ENCODE data around the gene ARIH2.
A peak's percentile ranks its signal among the peaks of the same experiment; 100 is the strongest.

ARIH2 gene

GRCh38 chr3:49028673-49029562 lies 110.3 kb downstream of the ARIH2 start, which contains the start of gene IMPDH2:
TSS of gene IMPDH2 (minus strand) at chr3:49029398. CDS start at chr3:49029350, 48 bp downstream.
- H3K36me3 ChIP-seq (ENCODE audit: control insufficient read depth, insufficient read depth, low read length), result peaks cover 88% of the 10 kb centered on the region
- H3K27ac ChIP-seq (ENCODE audit: low read depth, low read length, severe bottlenecking), result peak within 1 kb of the TSS; percentile 77
- WGBS, 2 experiments (ENCODE audit: insufficient coverage in 2 of 2), result 7 to 11% methylated on average over 49 to 53 of the region's 55 CpGs
- peak within 1 kb of the TSS; percentile 58 for H3K4me3 ChIP-seq (ENCODE audit: extremely low read depth, insufficient read depth, low read length, poor library complexity, severe bottlenecking)
- H3K9me3 ChIP-seq (ENCODE audit: control insufficient read depth, low read length), result no peaks in the 10 kb centered on the region
- no peaks in the 10 kb centered on the region for H3K4me1 ChIP-seq (ENCODE audit: control insufficient read depth, insufficient read depth, low read length, poor library complexity, severe bottlenecking)

GRCh38 chr3:49029563-49029884 lies 110.9 kb downstream of the ARIH2 start:
- Histone ChIP-seq H3K4me1 (ENCODE audit: control insufficient read depth, insufficient read depth, low read length, poor library complexity, severe bottlenecking) (no peaks in the 10 kb centered on the region), H3K27ac (ENCODE audit: low read depth, low read length, severe bottlenecking) (peak overlapping the region; percentile 55), H3K9me3 (ENCODE audit: control insufficient read depth, low read length) (no peaks in the 10 kb centered on the region), H3K4me3 (ENCODE audit: extremely low read depth, insufficient read depth, low read length, poor library complexity, severe bottlenecking) (no peak overlapping the region), H3K36me3 (ENCODE audit: control insufficient read depth, insufficient read depth, low read length) (peaks cover 87% of the 10 kb centered on the region)
- 0 to 7% methylated on average over 2 of the region's 7 CpGs for WGBS, 2 experiments (ENCODE audit: insufficient coverage in 2 of 2)

GRCh38 chr3:49030321-49030720 lies 111.7 kb downstream of the ARIH2 start:
- no peak overlapping the region for H3K27ac ChIP-seq (ENCODE audit: low read depth, low read length, severe bottlenecking)
- H3K4me1 ChIP-seq (ENCODE audit: control insufficient read depth, insufficient read depth, low read length, poor library complexity, severe bottlenecking), result no peaks in the 10 kb centered on the region
- WGBS, 2 experiments (ENCODE audit: insufficient coverage in 2 of 2), result 96 to 100% methylated on average over 3 to 4 of the region's 6 CpGs
- H3K9me3 ChIP-seq (ENCODE audit: control insufficient read depth, low read length), result no peaks in the 10 kb centered on the region
- H3K4me3 ChIP-seq (ENCODE audit: extremely low read depth, insufficient read depth, low read length, poor library complexity, severe bottlenecking), result no peak overlapping the region
- H3K36me3 ChIP-seq (ENCODE audit: control insufficient read depth, insufficient read depth, low read length), result peaks cover 87% of the 10 kb centered on the region

- Histone ChIP-seq H3K36me3 (ENCODE audit: control insufficient read depth, insufficient read depth, low read length) (peaks cover 85% of the 10 kb centered on the region), H3K9me3 (ENCODE audit: control insufficient read depth, low read length) (no peaks in the 10 kb centered on the region), H3K4me1 (ENCODE audit: control insufficient read depth, insufficient read depth, low read length, poor library complexity, severe bottlenecking) (no peaks in the 10 kb centered on the region), H3K4me3 (ENCODE audit: extremely low read depth, insufficient read depth, low read length, poor library complexity, severe bottlenecking) (no peak overlapping the region), H3K27ac (ENCODE audit: low read depth, low read length, severe bottlenecking) (no peak overlapping the region)
- WGBS, 2 experiments (ENCODE audit: insufficient coverage in 2 of 2), result 88 to 93% methylated on average over 5 of the region's 6 CpGs
Measured at GRCh38 chr3:49032646-49033304, 114.1 kb downstream of the ARIH2 start.

GRCh38 chr3:49034650-49035049 lies 116.0 kb downstream of the ARIH2 start:
- H3K4me3 ChIP-seq (ENCODE audit: extremely low read depth, insufficient read depth, low read length, poor library complexity, severe bottlenecking), result no peak overlapping the region
- H3K36me3 ChIP-seq (ENCODE audit: control insufficient read depth, insufficient read depth, low read length), result peaks cover 94% of the 10 kb centered on the region

GRCh38 chr3:49035281-49035680 lies 116.6 kb downstream of the ARIH2 start:
- Histone ChIP-seq H3K27ac (ENCODE audit: low read depth, low read length, severe bottlenecking) (no peak overlapping the region), H3K4me3 (ENCODE audit: extremely low read depth, insufficient read depth, low read length, poor library complexity, severe bottlenecking) (no peak overlapping the region), H3K9me3 (ENCODE audit: control insufficient read depth, low read length) (no peaks in the 10 kb centered on the region), H3K36me3 (ENCODE audit: control insufficient read depth, insufficient read depth, low read length) (peaks cover 94% of the 10 kb centered on the region), H3K4me1 (ENCODE audit: control insufficient read depth, insufficient read depth, low read length, poor library complexity, severe bottlenecking) (no peaks in the 10 kb centered on the region)
- WGBS, 2 experiments (ENCODE audit: insufficient coverage in 2 of 2), result 93 to 94% methylated on average over 2 to 3 of the region's 3 CpGs

More at GRCh38 chr3:49034650-49035049, 116.0 kb downstream of the ARIH2 start:
- no peaks in the 10 kb centered on the region for H3K4me1 ChIP-seq (ENCODE audit: control insufficient read depth, insufficient read depth, low read length, poor library complexity, severe bottlenecking)
- H3K9me3 ChIP-seq (ENCODE audit: control insufficient read depth, low read length), result no peaks in the 10 kb centered on the region
- 90 to 94% methylated on average over 2 of the region's 2 CpGs for whole genome bisulfite sequencing, 2 experiments (ENCODE audit: insufficient coverage in 2 of 2)
- no peak overlapping the region for H3K27ac ChIP-seq (ENCODE audit: low read depth, low read length, severe bottlenecking)
